Measurements from ENCODE around the gene TDRD1.

TDRD1 gene

DNA sequence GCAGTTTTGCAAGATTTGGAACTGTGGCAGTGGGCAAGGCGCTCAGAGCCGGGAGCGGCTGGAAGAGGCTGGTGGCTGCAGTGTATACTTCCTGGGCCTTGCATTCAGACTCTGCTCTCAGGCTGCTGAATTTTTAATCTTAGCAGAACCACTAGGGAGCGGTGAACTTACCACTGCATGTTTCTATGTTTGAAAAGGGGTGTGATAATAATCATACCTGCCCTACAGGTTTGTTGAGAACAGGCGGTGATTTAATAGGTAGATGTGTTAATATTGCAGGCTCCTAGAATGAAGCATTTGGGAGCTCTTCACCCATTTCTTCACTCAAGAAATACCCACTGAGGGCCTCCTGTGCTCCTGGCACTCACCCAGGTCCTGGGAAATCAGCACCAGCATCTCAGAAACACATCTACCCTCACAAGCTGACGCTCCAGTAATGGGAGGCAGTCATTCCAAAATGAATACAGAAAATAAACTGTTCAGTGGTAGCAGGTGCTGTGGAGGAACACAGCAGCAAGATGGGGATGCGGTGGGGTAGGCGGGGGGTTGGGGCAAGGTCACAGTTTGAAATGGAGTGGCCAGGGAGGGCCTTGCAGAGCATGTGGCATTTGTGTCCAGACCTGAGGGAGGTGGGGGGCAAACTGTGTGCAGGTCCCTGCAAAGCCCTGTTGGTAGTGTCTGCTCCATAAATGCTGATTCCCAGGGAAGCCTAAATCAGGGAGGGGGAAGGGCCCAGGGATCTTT lies 100.9 kb downstream of the TDRD1 start:
- DNase-seq (ENCODE audit: low spot score) = no peak
- no peak for TF ChIP-seq CTCF (IDR thresholded peaks at IDR 0.05; ENCODE audit: extremely low read depth, missing control alignments)

DNA sequence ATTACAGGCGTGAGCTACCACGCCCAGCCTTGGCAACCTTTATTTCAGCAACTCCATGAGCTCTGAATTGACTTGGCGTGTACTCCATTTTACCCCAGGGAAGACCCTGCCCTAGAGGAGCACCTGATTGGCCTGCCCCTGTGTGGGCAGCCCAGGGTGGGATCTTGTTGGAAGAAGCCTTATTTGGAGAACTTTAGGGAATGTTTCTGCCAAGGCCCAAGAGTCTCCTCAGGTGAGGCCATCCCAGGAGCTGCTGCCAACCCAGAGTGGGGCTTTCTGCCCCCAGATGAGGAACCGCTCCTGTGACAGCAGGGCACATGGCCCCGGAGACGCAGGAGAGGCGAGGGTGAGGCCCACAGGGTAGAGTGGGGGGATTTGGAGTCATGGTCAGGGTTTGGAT lies 101.9 kb downstream of the TDRD1 start:
- TF ChIP-seq CTCF (IDR thresholded peaks at IDR 0.05; ENCODE audit: extremely low read depth, missing control alignments) = no peak
- no peak for DNase-seq (ENCODE audit: low spot score)

GRCh38 chr10:114281461-114281860 lies 102.3 kb downstream of the TDRD1 start:
- DNase-seq (ENCODE audit: low spot score) = no peak
- no peak for TF ChIP-seq CTCF (IDR thresholded peaks at IDR 0.05; ENCODE audit: extremely low read depth, missing control alignments)

Measured in GM20000 (cell line).